GM19395 (cell line): ENCODE data around the gene USH1G.
"Not testable (repeated sequence)": the region's sequence is repeated elsewhere in the genome, so short reads cannot be mapped to it uniquely, and the experiment has no call there.

Source experiments
- ATAC-seq: cut with Tn5 transposase; IDR thresholded peaks from one replicate; pipeline ENCODE4 v1.9.1; 2021; ENCODE audit warnings: mild to moderate bottlenecking, moderate library complexity; ENCODE audit not compliant: unreplicated experiment

USH1G gene

DNA sequence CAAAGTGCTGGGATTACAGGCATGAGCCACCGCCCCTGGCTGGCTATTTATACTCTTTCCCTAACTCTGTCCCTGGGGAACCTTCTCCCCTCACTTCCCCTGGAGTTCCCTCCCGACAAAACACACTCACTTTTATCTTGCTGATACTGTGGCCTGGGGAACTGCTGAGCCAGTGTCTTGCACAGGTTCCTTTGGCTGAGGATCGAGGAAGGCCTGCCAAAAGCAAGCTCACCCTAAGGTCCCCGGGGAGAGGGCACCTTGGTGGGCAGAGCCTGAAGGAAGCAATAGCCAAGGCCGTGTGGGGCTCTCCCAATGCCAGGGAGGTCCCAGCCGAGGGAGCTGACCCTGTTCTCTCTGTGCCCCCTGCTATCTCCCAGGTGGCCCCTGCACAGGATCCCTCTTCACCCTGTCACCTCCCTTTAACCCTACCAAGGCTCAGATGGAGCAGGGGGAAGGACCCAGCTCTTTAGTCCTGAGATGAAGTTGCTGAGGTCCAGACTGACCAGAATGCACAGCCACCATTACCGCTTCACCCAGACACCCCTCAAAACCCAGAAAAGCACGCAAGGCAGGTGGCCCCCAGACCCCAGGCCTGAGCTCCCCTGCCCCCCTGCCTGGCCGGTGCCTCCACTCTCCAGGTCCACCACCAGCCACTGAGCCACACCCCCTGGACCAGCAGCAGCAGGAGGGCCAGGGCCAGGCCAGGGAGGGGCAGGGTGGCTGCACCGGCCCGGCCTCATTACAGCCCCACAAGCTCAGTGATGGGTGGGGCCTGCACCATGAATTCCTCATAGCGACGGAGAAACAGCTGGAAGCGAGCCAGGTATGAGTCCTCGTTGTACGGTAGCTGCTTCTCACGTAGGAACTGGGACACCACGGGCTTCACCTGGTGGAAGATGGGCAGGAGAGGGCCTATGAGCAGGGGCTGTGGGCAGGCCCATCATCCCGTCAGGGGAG lies 45.2 kb downstream of the USH1G start:
- ATAC-seq = no peak

DNA sequence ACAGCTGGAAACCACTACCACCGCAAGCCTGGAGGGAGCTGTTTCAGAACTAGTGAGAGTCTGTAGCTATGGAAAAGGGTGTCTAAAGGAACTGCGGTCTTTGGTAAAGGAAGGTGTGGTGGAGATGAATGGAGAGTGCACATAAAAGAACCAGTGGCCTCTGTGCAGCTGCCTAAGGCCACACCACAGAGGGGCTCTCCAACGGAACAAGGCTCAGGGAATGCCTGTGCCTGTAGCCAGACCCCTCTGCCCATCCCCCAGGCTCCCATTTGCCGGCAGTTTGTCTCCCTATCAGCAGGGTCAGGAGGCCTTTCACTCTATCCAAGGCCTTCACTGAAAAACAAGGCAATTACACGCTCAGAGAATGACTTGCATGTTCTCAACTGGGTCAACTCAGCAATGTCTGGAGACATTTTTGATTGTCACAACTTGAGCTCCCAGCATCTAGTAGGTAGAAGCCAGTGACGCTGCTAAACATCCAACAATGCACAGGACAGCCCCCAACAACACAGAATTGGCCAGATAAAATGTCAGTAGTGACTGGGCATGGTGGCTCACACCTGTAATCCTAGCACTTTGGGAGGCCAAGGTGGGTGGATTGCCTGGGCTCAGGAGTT lies 47.0 kb downstream of the USH1G start:
- no peak for ATAC-seq

DNA sequence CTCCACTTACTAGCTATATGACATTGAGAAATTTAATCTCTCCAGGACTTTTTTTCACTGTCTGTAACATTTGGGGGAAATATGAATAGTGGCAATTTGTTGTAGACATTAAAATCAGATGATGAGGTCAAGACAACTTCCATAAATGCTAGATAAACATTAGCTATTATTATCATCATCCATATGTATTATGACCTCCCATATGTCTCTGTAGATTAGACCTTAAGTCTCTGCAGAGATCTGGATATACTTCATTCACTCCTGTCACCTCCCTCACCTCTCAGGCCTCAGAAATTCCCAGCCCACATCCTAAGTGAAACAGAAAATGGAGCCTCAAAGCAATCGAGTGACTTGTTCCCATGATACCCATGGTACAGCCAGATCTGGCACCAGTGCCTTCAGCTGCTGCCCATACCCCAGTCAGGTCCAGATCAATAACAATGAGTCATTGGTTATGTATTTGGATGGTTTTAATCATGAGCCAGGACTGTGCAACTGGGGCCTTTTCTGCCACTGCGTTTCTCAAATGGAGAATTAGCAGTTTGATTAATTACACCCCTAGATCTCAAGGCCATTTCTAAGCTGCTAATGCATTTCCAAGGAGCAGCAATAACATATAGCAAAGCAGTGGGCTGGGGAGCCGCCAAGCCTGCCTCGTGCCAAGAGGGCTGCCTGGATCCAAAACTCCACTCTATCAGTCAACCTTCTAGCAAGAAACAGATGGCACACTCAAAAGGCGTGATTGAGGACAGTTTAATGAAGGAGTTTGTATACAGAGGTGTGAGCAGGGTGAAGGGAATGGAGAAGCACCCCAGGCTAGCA lies 47.7 kb downstream of the USH1G start:
- ATAC-seq = no peak

DNA sequence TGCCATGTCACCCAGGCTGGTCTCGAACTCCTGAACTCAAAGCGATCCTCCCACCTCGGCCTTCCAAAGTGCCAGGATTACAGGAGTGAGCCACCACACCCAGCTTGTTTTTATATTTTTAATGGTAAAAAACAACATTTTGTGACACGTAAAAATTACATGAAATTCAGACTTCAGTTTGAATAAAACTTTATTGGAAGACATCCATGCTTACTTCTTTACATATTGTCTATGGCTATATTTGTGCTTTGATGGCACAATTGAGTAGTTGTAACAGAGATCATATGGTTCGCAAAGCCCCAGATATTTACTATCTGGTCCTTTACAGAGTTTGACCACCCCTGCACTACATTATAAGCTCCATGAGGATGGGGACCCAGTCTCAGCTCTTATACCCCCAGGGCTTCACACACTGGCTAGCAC lies 48.4 kb downstream of the USH1G start:
- no peak for ATAC-seq

DNA sequence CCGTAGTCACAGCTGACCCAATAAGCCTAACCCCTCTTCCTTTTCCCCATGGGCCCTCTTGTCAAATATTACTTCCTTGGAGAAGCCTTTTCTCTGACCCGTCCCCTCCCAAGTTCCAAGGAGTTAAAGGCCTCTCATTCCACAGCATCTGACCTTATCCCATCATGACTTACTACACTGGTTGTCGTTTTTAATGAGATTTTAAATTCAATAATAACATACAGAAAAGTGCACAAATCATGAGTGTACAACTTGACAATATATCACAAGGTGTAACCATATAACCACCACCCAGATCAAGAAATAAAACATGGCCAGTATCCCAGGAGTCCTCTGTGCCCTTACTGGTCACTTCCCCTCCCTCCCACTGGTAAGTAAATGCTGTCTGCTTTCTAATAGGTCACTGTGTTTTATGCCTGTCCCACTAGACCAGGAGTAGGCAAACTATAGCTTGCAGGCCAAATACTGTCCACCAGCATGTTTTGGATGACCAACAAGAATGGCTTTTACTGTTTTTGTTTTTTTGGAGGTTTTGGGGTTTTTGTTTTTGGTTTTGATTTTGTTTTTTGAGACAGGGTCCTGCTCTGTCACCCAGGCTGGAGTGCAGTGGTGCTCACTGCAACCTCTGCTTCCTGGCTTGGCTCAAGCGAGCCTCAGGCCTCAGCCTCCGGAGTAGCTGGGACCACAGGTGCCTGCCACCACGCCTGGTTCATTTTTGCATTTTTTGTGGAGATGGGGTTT lies 49.0 kb downstream of the USH1G start:
- no peak for ATAC-seq

DNA sequence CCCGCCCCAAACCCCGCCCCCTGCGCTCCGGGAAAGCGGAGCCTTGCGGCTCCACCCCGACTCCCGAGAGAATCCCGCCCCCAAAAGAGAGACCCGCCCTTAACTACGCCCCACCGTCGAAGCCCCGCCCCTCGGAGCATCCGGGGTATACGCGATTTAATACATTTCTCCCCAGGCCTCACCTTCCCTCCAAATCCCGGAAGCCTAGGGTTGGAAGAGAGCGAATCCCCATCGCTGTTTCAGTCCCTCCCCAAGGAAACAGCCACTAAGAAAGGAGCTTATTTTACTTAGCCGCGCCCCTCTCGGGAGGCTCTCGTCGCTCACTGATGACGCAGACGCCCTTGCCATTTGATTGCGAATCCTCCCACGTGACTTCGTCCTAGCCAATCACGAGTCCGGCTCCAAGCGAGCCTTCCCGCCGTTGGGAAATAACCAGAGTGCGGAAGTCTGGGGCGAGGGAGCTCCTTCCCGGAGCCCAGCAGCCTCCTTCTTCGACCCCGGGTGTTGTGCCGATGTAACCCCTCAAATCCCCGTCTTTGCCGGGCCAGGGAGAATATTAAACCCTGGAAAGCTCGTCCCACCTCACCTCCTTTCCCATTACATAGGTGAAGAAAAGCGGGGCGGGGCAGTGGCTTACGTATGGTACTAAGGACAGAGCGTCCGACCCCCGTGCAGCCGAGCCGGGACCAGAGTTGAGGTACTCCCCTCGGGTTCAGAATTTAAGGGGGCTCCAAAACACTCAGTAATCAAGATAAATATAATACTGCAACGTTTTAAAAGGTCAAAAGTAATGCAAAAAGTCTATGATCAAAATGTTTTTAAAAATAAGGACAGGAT lies 49.8 kb downstream of the USH1G start:
- peak; percentile 86 for ATAC-seq

DNA sequence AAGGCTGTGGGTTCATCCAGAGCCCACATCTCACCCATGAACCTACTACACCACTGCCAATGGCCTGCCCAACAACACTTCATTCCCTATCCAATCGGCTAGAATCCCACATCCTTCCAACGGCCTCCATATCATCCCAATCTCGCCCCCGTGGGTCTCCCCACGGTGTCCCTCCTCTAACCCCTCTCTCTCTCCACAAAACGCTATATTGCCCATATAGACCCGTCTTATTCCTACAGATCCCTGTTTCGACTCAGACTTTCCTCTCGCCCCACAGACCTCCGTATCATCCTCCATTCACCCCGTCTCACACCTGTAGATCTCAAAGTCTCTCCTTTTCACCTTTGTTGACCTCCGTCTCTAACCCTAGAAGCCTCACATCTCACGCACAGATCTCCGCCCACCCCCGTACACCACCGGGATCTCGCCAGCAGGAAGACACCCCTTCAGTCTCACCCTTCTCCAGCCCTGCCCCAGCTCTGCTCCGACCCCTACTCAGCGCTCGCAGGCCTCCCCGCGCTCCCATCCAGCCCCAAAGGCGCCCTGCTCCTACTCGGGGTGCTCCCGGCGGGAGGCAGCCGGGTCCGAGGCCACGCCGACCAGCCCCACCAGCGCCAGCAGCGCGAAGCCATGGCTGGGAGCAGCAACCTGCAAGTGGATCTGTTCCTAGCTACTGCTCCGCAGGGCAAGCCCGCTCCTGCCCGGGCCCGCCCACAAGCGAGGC lies 50.6 kb downstream of the USH1G start, which contains the start of gene FDXR:
FDXR (minus strand) TSS at position 682 of the 724 bp plus-strand sequence; CDS start at position 632, 50 bp downstream.
- ATAC-seq = peak; percentile 64

DNA sequence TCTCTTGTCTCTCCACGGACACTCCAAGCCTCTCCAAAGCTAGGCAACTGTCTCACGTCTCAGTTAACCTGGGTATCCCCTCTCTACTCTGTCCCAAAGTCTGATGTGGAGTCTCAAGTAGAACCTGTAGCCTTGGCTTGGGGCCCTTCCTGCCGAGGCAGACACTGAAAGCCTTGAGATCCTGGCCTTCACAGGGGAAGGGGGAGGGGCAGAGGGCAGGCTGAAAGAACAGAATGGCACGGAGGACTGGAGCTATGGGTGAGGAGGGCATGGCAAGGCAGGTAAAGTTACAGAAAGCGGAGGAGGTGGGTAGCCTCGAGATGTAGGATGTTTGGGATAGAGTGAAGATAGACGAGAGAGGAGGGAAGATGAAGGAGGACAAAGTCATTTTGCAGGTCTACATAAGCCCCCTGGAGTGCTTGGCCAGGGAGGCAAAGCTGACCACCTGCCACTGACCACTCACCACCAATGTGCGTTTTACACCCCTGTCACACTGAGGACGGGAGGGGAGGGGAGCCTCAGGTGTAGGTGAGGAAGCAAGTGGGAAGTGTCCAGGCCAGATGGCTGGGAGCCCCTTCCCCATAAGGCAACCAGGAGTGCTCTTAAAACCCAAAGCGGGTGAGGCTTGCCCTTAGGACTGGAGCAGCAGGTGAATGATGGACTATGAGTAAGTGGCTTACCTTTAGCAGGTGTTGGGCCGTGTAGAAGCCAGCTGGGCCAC lies 51.5 kb downstream of the USH1G start:
- ATAC-seq = no peak

DNA sequence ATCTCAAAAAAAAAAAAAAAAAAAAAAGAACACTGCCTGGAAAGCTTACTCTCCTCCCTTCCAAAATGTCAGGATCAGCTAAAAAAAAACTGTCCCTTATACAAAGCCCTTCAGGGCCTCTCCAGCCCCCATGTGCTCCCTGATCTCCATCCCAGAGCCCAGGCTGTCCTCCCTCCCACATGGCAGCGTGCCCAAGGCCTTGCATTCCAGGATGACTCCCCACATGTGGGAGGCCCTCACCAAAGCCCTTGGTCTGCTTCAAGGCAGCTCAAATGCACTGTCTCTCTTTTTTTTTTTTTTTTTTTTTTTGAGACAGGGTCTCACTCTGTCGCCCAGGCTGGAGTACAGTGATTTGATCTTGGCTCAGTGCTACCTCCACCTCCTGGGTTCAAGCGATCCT lies 52.5 kb downstream of the USH1G start:
- ATAC-seq = no peak

DNA sequence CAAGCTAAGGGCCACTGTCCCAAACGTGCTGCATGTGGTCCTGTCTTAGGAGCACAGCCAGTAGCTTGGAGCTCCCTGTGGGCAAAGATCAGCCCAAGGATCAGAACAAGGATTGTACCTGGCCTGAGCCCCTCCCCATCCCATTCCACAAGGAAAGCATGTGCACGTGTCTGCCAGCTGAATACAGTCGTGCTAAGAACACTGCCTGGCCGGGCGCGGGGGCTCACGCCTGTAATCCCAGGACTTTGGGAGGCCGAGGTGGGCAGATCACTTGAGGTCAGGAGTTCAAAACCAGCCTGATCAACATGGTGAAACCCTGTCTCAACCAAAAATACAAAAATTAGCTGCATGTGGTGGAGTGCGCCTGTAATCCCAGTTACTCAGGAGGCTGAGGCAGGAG lies 53.0 kb downstream of the USH1G start:
- not testable (repeated sequence) for ATAC-seq

DNA sequence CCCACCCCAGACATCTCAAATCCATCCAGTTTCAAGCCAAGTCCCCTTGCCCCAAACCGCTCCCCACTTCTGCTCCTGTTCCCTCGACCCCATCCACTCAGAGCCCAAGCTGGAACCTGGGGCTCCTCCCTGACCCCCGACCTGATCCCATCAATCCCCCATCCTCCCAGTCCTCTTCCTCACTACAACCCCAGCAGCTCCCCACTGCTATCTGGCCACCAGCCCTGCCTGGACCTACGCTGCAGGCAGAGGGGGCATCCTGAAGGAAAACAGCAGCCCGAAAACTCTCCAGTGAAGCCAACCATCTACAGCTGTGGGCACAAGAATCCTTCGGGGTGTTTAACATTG lies 54.2 kb downstream of the USH1G start:
- ATAC-seq = no peak

DNA sequence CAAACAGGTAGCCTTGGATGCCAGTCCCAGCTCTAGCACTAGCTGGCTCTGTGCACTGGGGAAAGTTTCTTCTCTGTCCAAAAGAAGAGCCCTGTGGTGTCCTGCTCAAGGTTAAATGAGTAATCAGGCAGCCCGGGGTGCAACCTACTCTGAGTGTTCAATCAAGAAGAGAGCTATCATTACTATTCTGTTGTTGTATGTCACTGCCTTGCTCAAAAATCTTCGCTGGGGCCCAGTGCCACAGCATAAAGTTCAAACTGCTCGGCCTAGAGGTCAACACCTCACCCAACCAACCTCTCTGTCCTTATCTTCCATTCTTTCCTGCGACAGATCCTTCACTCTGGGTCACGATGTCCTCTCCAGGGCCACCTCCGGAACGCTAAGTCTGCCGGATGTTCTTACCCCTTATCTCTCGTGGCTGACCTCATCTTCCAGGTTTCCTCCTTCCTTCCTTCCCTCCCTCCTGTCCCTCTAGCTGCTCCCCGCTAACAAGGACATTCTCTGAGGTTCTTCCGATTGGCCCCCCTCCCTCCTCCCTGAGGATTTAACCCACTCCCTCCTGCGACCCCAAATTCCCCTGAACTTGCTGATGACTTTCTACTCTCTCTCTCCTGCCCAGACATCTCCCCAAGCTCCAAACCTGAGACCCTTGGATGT lies 54.7 kb downstream of the USH1G start:
- no peak for ATAC-seq

DNA sequence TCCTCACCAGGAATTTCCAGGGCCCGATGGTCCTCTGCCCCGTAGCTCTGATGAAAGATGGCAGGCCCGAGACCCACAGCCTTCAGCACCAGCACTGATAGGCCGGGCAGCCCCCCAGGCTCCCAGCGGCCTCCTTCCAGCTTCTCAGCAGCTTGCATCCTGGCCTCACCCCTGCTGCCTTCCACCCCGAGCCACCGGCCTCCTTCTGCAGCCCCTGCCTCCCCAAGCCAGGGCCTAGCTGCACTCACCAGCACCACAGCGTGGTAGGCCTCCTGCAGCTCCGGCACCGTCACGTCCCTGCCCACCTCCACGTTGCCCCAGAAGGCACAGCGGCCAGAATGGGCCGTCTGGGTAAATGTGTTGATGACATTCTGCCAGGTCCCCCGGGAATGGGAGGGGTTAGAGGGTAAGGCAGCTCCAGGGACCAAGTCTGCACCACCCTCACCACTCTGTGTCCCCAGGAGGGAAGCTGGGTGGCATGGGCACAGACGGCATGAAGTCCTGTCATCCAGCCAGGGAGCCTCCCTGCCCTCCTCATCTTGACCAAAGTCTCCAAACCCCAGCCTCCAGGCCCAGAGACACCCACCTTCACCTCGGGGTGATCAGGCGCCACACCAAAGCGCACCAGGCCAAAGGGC lies 56.7 kb downstream of the USH1G start:
- no peak for ATAC-seq
